ENCODE measurements around the gene SLC44A1.

DNA sequence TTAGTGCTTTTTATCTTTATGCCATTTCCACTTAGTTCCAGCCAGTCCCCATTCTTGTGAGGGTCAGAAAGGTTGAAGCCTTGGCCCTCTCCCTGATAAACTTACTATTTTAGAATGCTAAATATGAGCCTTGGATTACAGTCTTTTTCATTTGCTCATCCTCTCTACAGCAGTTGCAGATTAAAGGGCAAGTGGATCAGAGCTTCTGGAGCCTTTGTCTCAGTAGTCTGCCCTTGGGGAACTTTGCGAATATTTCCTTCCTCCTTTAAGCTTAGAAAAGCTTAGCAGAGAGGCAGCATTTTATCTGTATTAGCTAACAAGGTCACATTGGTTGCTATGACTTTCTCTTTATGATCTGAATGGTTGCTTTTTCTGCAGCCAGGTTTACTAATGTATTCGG, 214.9 kb downstream of the SLC44A1 start:
- TF ChIP-seq ESRRG (CRISPR knock-in tag; IDR thresholded peaks at IDR 0.05) = no peak
- TF ChIP-seq CSDC2 (CRISPR knock-in tag; IDR thresholded peaks at IDR 0.05) = no peak
- TF ChIP-seq ISL1 (CRISPR knock-in tag; IDR thresholded peaks at IDR 0.05) = no peak

Measured in SK-N-SH treated with all-trans-retinoic acid at 6 μM for 48 hours (cell line).